NT2/D1 (cell line): ENCODE measurements around the gene ASPHD2.

Source experiments
- SUZ12 ChIP-seq: IDR thresholded peaks from 2 replicates; pipeline ENCODE4 v1.6.1; 2011; ENCODE audit not compliant: insufficient read length, insufficient read depth; ENCODE audit errors: extremely low read depth
- YY1 ChIP-seq: IDR thresholded peaks from 2 replicates; pipeline ENCODE4 v1.6.1; 2011; ENCODE audit not compliant: insufficient read length, insufficient read depth
- ZNF274 ChIP-seq: IDR thresholded peaks from 2 replicates; pipeline ENCODE4 v1.6.1; 2011; ENCODE audit warnings: mild to moderate bottlenecking, low read depth, low read length

DNA sequence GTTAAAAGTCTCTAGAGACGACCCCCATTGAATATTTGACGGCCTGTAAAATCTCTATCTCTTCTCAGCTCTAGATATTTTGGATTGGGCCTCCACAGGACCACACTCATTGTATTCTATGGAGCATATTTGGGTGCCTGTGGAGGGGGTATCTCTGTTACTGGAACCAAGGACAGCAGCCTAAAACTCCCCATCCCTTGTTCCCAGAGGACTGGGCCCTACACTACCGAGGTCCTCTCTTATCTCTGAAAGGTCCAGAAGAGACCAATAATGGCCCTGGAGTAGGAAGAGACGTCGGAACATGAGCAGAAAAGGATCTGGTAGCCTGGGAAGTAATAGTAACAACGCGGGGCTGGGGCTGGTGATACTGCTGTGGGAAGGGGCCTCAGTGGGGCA is 54.0 kb downstream of the ASPHD2 start:
- TF ChIP-seq ZNF274 (no peak), YY1 (no peak), SUZ12 (no peak)
